Measurements from ENCODE around the gene MREG.

DNA sequence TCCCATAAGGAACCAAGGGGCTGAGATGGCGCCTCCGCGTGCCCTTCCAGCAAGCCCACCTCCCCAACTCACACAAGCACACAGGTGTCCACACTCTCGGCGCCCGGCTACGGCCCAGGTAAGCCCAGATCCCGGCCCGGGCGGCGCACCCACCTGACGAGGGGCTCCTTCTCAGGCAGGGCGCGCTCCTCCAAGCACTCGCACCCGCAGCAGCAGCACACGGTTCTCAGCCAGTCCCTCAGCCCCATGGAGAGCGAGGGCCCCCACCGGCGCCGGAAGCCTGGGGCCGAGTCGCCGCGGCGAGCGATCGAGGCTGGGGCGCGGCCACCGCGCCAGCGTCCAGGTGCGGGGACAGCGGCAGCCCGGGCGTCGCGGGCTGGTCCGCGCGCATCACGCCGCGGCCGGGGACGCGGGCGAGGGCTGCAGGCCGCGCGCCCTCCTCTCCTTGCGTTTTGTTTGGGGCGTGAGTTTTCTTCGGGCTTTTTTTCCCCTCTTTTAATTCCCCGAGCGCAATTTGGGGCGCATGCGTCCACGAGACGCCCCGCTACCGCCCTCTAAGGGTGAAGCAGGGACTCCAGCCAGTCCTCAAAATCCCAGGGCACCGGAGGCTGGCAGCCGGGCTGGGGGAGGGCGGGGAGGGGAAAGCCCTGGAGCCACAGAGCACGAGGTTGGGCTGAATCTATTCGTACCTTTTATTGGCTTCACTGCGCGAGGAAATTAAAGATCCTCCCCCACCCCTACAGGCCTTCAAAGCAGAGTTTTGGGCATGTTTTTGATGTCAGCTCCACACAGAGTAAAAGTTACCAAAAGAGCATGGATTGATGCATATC is at the start of gene MREG:
- TF ChIP-seq, protein P1, sequence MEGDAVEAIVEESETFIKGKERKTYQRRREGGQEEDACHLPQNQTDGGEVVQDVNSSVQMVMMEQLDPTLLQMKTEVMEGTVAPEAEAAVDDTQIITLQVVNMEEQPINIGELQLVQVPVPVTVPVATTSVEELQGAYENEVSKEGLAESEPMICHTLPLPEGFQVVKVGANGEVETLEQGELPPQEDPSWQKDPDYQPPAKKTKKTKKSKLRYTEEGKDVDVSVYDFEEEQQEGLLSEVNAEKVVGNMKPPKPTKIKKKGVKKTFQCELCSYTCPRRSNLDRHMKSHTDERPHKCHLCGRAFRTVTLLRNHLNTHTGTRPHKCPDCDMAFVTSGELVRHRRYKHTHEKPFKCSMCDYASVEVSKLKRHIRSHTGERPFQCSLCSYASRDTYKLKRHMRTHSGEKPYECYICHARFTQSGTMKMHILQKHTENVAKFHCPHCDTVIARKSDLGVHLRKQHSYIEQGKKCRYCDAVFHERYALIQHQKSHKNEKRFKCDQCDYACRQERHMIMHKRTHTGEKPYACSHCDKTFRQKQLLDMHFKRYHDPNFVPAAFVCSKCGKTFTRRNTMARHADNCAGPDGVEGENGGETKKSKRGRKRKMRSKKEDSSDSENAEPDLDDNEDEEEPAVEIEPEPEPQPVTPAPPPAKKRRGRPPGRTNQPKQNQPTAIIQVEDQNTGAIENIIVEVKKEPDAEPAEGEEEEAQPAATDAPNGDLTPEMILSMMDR (IDR thresholded peaks at IDR 0.05; ENCODE audit: low read depth, low read length, missing input control) = peak; percentile 52
- TF ChIP-seq TAF1 (conservative IDR thresholded peaks at IDR 0.05) = no peak
- no peak for TF ChIP-seq JUND (IDR thresholded peaks at IDR 0.05)
- TF ChIP-seq, protein P2, sequence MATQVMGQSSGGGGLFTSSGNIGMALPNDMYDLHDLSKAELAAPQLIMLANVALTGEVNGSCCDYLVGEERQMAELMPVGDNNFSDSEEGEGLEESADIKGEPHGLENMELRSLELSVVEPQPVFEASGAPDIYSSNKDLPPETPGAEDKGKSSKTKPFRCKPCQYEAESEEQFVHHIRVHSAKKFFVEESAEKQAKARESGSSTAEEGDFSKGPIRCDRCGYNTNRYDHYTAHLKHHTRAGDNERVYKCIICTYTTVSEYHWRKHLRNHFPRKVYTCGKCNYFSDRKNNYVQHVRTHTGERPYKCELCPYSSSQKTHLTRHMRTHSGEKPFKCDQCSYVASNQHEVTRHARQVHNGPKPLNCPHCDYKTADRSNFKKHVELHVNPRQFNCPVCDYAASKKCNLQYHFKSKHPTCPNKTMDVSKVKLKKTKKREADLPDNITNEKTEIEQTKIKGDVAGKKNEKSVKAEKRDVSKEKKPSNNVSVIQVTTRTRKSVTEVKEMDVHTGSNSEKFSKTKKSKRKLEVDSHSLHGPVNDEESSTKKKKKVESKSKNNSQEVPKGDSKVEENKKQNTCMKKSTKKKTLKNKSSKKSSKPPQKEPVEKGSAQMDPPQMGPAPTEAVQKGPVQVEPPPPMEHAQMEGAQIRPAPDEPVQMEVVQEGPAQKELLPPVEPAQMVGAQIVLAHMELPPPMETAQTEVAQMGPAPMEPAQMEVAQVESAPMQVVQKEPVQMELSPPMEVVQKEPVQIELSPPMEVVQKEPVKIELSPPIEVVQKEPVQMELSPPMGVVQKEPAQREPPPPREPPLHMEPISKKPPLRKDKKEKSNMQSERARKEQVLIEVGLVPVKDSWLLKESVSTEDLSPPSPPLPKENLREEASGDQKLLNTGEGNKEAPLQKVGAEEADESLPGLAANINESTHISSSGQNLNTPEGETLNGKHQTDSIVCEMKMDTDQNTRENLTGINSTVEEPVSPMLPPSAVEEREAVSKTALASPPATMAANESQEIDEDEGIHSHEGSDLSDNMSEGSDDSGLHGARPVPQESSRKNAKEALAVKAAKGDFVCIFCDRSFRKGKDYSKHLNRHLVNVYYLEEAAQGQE (IDR thresholded peaks at IDR 0.05) = no peak
- TF ChIP-seq, protein P3, sequence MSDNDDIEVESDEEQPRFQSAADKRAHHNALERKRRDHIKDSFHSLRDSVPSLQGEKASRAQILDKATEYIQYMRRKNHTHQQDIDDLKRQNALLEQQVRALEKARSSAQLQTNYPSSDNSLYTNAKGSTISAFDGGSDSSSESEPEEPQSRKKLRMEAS (IDR thresholded peaks at IDR 0.05) = no peak
- TF ChIP-seq RAD21 (IDR thresholded peaks at IDR 0.05) = peak in 1 of 2 donors; percentile 54
- no peak for TF ChIP-seq HNF4G (IDR thresholded peaks at IDR 0.05)

Data from liver (tissue), 3 donors.